Mesenchymal stem cell (in vitro differentiated cells and primary cell): ENCODE measurements around the gene CCDC85C.

Source experiments
- DNase-seq: peaks from one replicate; pipeline ENCODE4 v3.0.0-alpha.2; 2013
- H2AFZ ChIP-seq: one replicate; pipeline ENCODE4 v1.6.1; 2013; ENCODE audit warnings: low read depth, mild to moderate bottlenecking, control low read depth, inconsistent platforms, low read length, moderate library complexity
- H2AK5ac ChIP-seq: 2 replicates; pipeline ENCODE4 v1.6.1; 2013; ENCODE audit warnings: low read length, moderate library complexity, mild to moderate bottlenecking, inconsistent platforms; ENCODE audit not compliant: severe bottlenecking
- H2BK120ac ChIP-seq: one replicate; pipeline ENCODE4 v1.6.1; 2013; ENCODE audit warnings: low read depth, mild to moderate bottlenecking, inconsistent platforms, low read length, moderate library complexity
- H2BK12ac ChIP-seq, 2 experiments: one replicate each; pipeline ENCODE4 v1.6.1; 2013; ENCODE audit warnings: inconsistent platforms in 2 of 2, low read length in 2 of 2, mild to moderate bottlenecking in 2 of 2, moderate library complexity in 2 of 2, control low read depth in 1 of 2
- H2BK15ac ChIP-seq: one replicate; pipeline ENCODE4 v1.6.1; 2013; ENCODE audit warnings: mild to moderate bottlenecking, low read depth, inconsistent platforms; ENCODE audit not compliant: poor library complexity, severe bottlenecking
- H2BK5ac ChIP-seq: 2 replicates; pipeline ENCODE4 v1.6.1; 2013; ENCODE audit warnings: low read depth, mild to moderate bottlenecking, low read length, control low read depth, inconsistent platforms; ENCODE audit not compliant: poor library complexity, severe bottlenecking
- H3K14ac ChIP-seq, 2 experiments: one replicate each; pipeline ENCODE4 v1.6.1; 2013; ENCODE audit warnings: inconsistent platforms in 2 of 2, low read length in 2 of 2, control low read depth in 1 of 2, mild to moderate bottlenecking in 1 of 2, moderate library complexity in 1 of 2
- H3K18ac ChIP-seq, 2 experiments: one replicate each; pipeline ENCODE4 v1.6.1; 2013; ENCODE audit warnings: inconsistent platforms in 2 of 2, low read length in 2 of 2, control low read depth in 1 of 2, low read depth in 1 of 2, mild to moderate bottlenecking in 1 of 2
- H3K23ac ChIP-seq, 2 experiments: one replicate each; pipeline ENCODE4 v1.6.1; 2013; ENCODE audit warnings: inconsistent platforms in 2 of 2, low read length in 2 of 2, mild to moderate bottlenecking in 2 of 2, moderate library complexity in 2 of 2, control low read depth in 1 of 2
- H3K27ac ChIP-seq: 2 replicates; pipeline ENCODE4 v1.5.1; 2013; ENCODE audit warnings: mild to moderate bottlenecking, moderate library complexity, low read length, control low read depth, inconsistent platforms; ENCODE audit not compliant: poor library complexity, severe bottlenecking
- H3K27me3 ChIP-seq, 2 experiments: 2 replicates each; pipeline versions ENCODE4 v1.6.1 to v1.7.0; 2013; ENCODE audit warnings: low read length in 2 of 2, mild to moderate bottlenecking in 2 of 2, moderate library complexity in 2 of 2, control low read depth in 1 of 2, inconsistent platforms in 1 of 2; ENCODE audit not compliant: control insufficient read depth in 1 of 2, insufficient read depth in 1 of 2
- H3K36me3 ChIP-seq, 2 experiments: 2 replicates each; pipeline versions ENCODE4 v1.6.1 to v1.7.0; 2013; ENCODE audit warnings: low read length in 2 of 2, control low read depth in 1 of 2, inconsistent platforms in 1 of 2, low read depth in 1 of 2, mild to moderate bottlenecking in 1 of 2; ENCODE audit not compliant: insufficient read depth in 2 of 2, control insufficient read depth in 1 of 2
- H3K4ac ChIP-seq, 2 experiments: one replicate each; pipeline ENCODE4 v1.6.1; 2013; ENCODE audit warnings: inconsistent platforms in 2 of 2, low read length in 2 of 2, mild to moderate bottlenecking in 2 of 2, moderate library complexity in 2 of 2, control low read depth in 1 of 2, low read depth in 1 of 2
- H3K4me1 ChIP-seq: 2 replicates; pipeline ENCODE4 v1.6.1; 2013; ENCODE audit warnings: low read depth, low read length, control low read depth; ENCODE audit not compliant: control insufficient read depth, insufficient read depth
- H3K4me2 ChIP-seq: 2 replicates; pipeline ENCODE4 v1.6.1; 2013; ENCODE audit warnings: low read length, mild to moderate bottlenecking, inconsistent platforms; ENCODE audit not compliant: poor library complexity, severe bottlenecking
- H3K4me3 ChIP-seq, 2 experiments: 2 replicates each; pipeline versions ENCODE4 v1.5.1 to v1.7.0; 2013; ENCODE audit warnings: low read length in 2 of 2, mild to moderate bottlenecking in 2 of 2, control low read depth in 1 of 2, low read depth in 1 of 2; ENCODE audit not compliant: insufficient read depth in 1 of 2
- H3K79me1 ChIP-seq: replicated peaks from 2 replicates; pipeline ENCODE4 v1.6.1; 2013; ENCODE audit warnings: mild to moderate bottlenecking, control low read depth, low read length, inconsistent platforms; ENCODE audit not compliant: poor library complexity, severe bottlenecking
- H3K9ac ChIP-seq: 2 replicates; pipeline ENCODE4 v1.7.0; 2013; ENCODE audit warnings: mild to moderate bottlenecking, low read length, moderate library complexity
- H3K9me3 ChIP-seq: 2 replicates; pipeline ENCODE4 v1.7.0; 2013; ENCODE audit warnings: mild to moderate bottlenecking, low read length; ENCODE audit not compliant: control insufficient read depth
- H4K8ac ChIP-seq: one replicate; pipeline ENCODE4 v1.6.1; 2013; ENCODE audit warnings: inconsistent platforms, mild to moderate bottlenecking, low read length, moderate library complexity
- H4K91ac ChIP-seq: one replicate; pipeline ENCODE4 v1.6.1; 2013; ENCODE audit warnings: mild to moderate bottlenecking, low read length, inconsistent platforms
- WGBS: methylation state at CpG from one replicate; pipeline ENCODE4 v1.1.7; 2013; ENCODE audit warnings: mixed read lengths; 5-methylcytosine and 5-hydroxymethylcytosine counted together

CCDC85C gene

GRCh38 chr14:99625476-99625875 lies 21.5 kb upstream of the CCDC85C start:
- Histone ChIP-seq H3K79me1 (no peaks in the 10 kb centered on the region), H3K9ac (no peak overlapping the region), H3K18ac (no peak overlapping the region), H4K91ac (no peak overlapping the region), H3K27me3 (peaks cover 0 to 48% of the 10 kb centered on the region in 2 experiments), H3K4me2 (no peak overlapping the region), H3K23ac (no peak overlapping the region), H2AK5ac (no peak overlapping the region), H3K4ac (no peak overlapping the region), H2BK15ac (no peak overlapping the region), H2BK12ac (no peak overlapping the region), H3K36me3 (no peaks in the 10 kb centered on the region), H3K9me3 (no peaks in the 10 kb centered on the region), H2BK5ac (no peak overlapping the region), H3K27ac (no peak overlapping the region), H2BK120ac (no peak overlapping the region), H3K4me1 (peaks cover 14% of the 10 kb centered on the region), H2AFZ (no peak overlapping the region), H3K14ac (no peak overlapping the region), H4K8ac (no peak overlapping the region), H3K4me3 (no peak overlapping the region)
- WGBS = 92% methylated on average over 3 of the region's 3 CpGs
- DNase-seq = no peak

GRCh38 chr14:99624971-99625370 lies 21.0 kb upstream of the CCDC85C start:
- Histone ChIP-seq H3K4me2 (no peak overlapping the region), H3K18ac (no peak overlapping the region), H2BK5ac (no peak overlapping the region), H3K27ac (no peak overlapping the region), H2AK5ac (no peak overlapping the region), H3K79me1 (no peaks in the 10 kb centered on the region), H3K27me3 (peaks cover 0 to 48% of the 10 kb centered on the region in 2 experiments), H3K4me3 (no peak overlapping the region), H3K9ac (no peak overlapping the region), H3K23ac (no peak overlapping the region), H3K4ac (no peak overlapping the region), H3K9me3 (no peaks in the 10 kb centered on the region), H4K8ac (no peak overlapping the region), H2BK12ac (no peak overlapping the region), H3K36me3 (no peaks in the 10 kb centered on the region), H2BK120ac (no peak overlapping the region), H2AFZ (no peak overlapping the region), H2BK15ac (no peak overlapping the region), H3K14ac (no peak overlapping the region), H4K91ac (no peak overlapping the region), H3K4me1 (peaks cover 18% of the 10 kb centered on the region)
- DNase-seq = no peak
- WGBS = 92% methylated on average over 13 of the region's 13 CpGs

GRCh38 chr14:99624024-99624423 lies 20.0 kb upstream of the CCDC85C start:
- H3K4me1 ChIP-seq = peaks cover 22% of the 10 kb centered on the region
- no peak for DNase-seq
- peaks cover 0 to 51% of the 10 kb centered on the region in 2 experiments for H3K27me3 ChIP-seq
- H2AFZ ChIP-seq = no peak overlapping the region
- no peak overlapping the region for H2AK5ac ChIP-seq
- no peak overlapping the region for H3K4me3 ChIP-seq
- 89% methylated on average over 5 of the region's 6 CpGs for WGBS
- no peaks in the 10 kb centered on the region for H3K9me3 ChIP-seq
- H4K8ac ChIP-seq = no peak overlapping the region
- H3K4ac ChIP-seq = no peak overlapping the region
- no peaks in the 10 kb centered on the region for H3K36me3 ChIP-seq
- no peak overlapping the region for H4K91ac ChIP-seq
- H3K9ac ChIP-seq = no peak overlapping the region
- no peak overlapping the region for H3K18ac ChIP-seq
- no peak overlapping the region for H3K14ac ChIP-seq
- no peak overlapping the region for H3K27ac ChIP-seq
- H3K23ac ChIP-seq = no peak overlapping the region
- no peak overlapping the region for H2BK15ac ChIP-seq
- H3K79me1 ChIP-seq = no peaks in the 10 kb centered on the region
- no peak overlapping the region for H2BK5ac ChIP-seq
- no peak overlapping the region for H2BK120ac ChIP-seq
- no peak overlapping the region for H3K4me2 ChIP-seq
- no peak overlapping the region for H2BK12ac ChIP-seq

- Histone ChIP-seq H3K4me1 (peaks cover 20% of the 10 kb centered on the region), H3K18ac (no peak overlapping the region), H3K9me3 (no peaks in the 10 kb centered on the region), H3K23ac (no peak overlapping the region), H2BK15ac (no peak overlapping the region), H2BK120ac (no peak overlapping the region), H2BK5ac (no peak overlapping the region), H4K91ac (no peak overlapping the region), H3K27ac (no peak overlapping the region), H2AFZ (no peak overlapping the region), H3K4me2 (no peak overlapping the region), H3K27me3 (peaks cover 0 to 59% of the 10 kb centered on the region in 2 experiments), H3K36me3 (no peaks in the 10 kb centered on the region), H2AK5ac (no peak overlapping the region), H3K4ac (no peak overlapping the region), H3K14ac (no peak overlapping the region), H3K79me1 (no peaks in the 10 kb centered on the region), H4K8ac (no peak overlapping the region), H3K9ac (no peak overlapping the region), H2BK12ac (no peak overlapping the region), H3K4me3 (no peak overlapping the region)
- DNase-seq = no peak
- WGBS = 93% methylated on average over 6 of the region's 6 CpGs
Measured at GRCh38 chr14:99621948-99622347, 17.9 kb upstream of the CCDC85C start.
